HL-60/S4 treated with phorbol 12-myristate 13-acetate at 8.2 ng/mL for 4 days and 3 days (cell line): Measurements from ENCODE around the gene IMPDH1.

Source experiments
- in situ Hi-C: fragments of 300-500 bp; cut with MboI; formaldehyde crosslinking; loops from 2 replicates; pipeline ENCODE4 v1.15.0; 2022; ENCODE audit warnings: low sequenced_read_pairs

The IMPDH1 gene

GRCh38 chr7:128388145-128388485, 21.7 kb downstream of the IMPDH1 start:
- in situ Hi-C loops = no loop called here

- in situ Hi-C loops = no loop called here
These were observed 22.3 kb downstream of the IMPDH1 start for GRCh38 chr7:128387216-128388144.

- in situ Hi-C loops = no loop called here
These were observed 23.5 kb downstream of the IMPDH1 start for GRCh38 chr7:128385988-128386925.

GRCh38 chr7:128384726-128385125, 25.1 kb downstream of the IMPDH1 start:
- in situ Hi-C loops = no loop called here

GRCh38 chr7:128383776-128384175, 26.0 kb downstream of the IMPDH1 start:
- in situ Hi-C loops = no loop called here

- in situ Hi-C loops = no loop called here
These were observed 28.5 kb downstream of the IMPDH1 start for GRCh38 chr7:128381161-128381821.

GRCh38 chr7:128380483-128381106, 29.2 kb downstream of the IMPDH1 start:
- in situ Hi-C loops = no loop called here

- in situ Hi-C loops = no loop called here
These were observed 29.8 kb downstream of the IMPDH1 start for GRCh38 chr7:128379900-128380479.

GRCh38 chr7:128378637-128379036, 31.1 kb downstream of the IMPDH1 start:
- in situ Hi-C loops = no loop called here

GRCh38 chr7:128376077-128376476, 33.7 kb downstream of the IMPDH1 start:
- in situ Hi-C loops = no loop called here

GRCh38 chr7:128374041-128374440, 35.7 kb downstream of the IMPDH1 start:
- in situ Hi-C loops = no loop called here

- in situ Hi-C loops = no loop called here
These were observed 36.2 kb downstream of the IMPDH1 start for GRCh38 chr7:128373606-128374005.

- in situ Hi-C loops = no loop called here
These were observed 39.3 kb downstream of the IMPDH1 start for GRCh38 chr7:128370491-128370890.

GRCh38 chr7:128366986-128367385, 42.8 kb downstream of the IMPDH1 start:
- in situ Hi-C loops = no loop called here

- in situ Hi-C loops = no loop called here
These were observed 43.5 kb downstream of the IMPDH1 start for GRCh38 chr7:128366300-128366699.

GRCh38 chr7:128365432-128365831, 44.4 kb downstream of the IMPDH1 start:
- in situ Hi-C loops = no loop called here

- in situ Hi-C loops = no loop called here
These were observed 45.5 kb downstream of the IMPDH1 start for GRCh38 chr7:128364166-128364870.

- in situ Hi-C loops = no loop called here
These were observed 46.5 kb downstream of the IMPDH1 start for GRCh38 chr7:128363261-128363721.

- in situ Hi-C loops = no loop called here
These were observed 47.1 kb downstream of the IMPDH1 start for GRCh38 chr7:128362670-128363069.
